Body of pancreas (tissue), 4 donors: ENCODE results near the gene HOXB3.

Experiments
- CTCF ChIP-seq, 7 experiments: fragments of 450-650 bp in 4 of 7; fragments of 200-600 bp in 3 of 7; sonication (generic) in 3 of 7; IDR thresholded peaks; one replicate each; pipeline ENCODE4 v1.5.1; 2016 to 2019; ENCODE audit warnings: antibody characterized with exemption in 7 of 7
- POLR2A ChIP-seq, 3 donors: fragments of 450-650 bp; IDR thresholded peaks; one replicate each; pipeline ENCODE4 v1.6.1; 2016; ENCODE audit warnings: antibody characterized with exemption in 3 of 3, mild to moderate bottlenecking in 2 of 3

GRCh38 chr17:48610282-48611211 lies 20.5 kb upstream of the HOXB3 start, which contains the start of gene HOXB7:
- TF ChIP-seq CTCF (IDR thresholded peaks at IDR 0.05) (no peak), POLR2A (IDR thresholded peaks at IDR 0.05) (no peak)
